Measurements from ENCODE around the gene ZNF367.

The ZNF367 gene

GRCh38 chr9:96418083-96418919, at the start of gene ZNF367:
Gene ZNF367 (minus strand): TSS chr9:96418370. CDS start chr9:96418032, 338 bp downstream.
- DNase-seq (ENCODE audit: low spot score): peak; percentile 95

- DNase-seq (ENCODE audit: low spot score): no peak
Measured at GRCh38 chr9:96467784-96468183, 49.6 kb upstream of the ZNF367 start.

- DNase-seq (ENCODE audit: low spot score): no peak
Measured at GRCh38 chr9:96464426-96464825, 46.3 kb upstream of the ZNF367 start.

- no peak for DNase-seq (ENCODE audit: low spot score)
Measured at GRCh38 chr9:96462541-96462940, 44.4 kb upstream of the ZNF367 start.

GRCh38 chr9:96461336-96461735, 43.2 kb upstream of the ZNF367 start:
- DNase-seq (ENCODE audit: low spot score): no peak

GRCh38 chr9:96460882-96461281, 42.7 kb upstream of the ZNF367 start:
- DNase-seq (ENCODE audit: low spot score): no peak

GRCh38 chr9:96460470-96460869, 42.3 kb upstream of the ZNF367 start:
- no peak for DNase-seq (ENCODE audit: low spot score)

GRCh38 chr9:96459268-96460007, 41.3 kb upstream of the ZNF367 start:
- no peak for DNase-seq (ENCODE audit: low spot score)

GRCh38 chr9:96458226-96458625, 40.1 kb upstream of the ZNF367 start:
- DNase-seq (ENCODE audit: low spot score): no peak

GRCh38 chr9:96457266-96457665, 39.1 kb upstream of the ZNF367 start:
- DNase-seq (ENCODE audit: low spot score): no peak

GRCh38 chr9:96453625-96454024, 35.5 kb upstream of the ZNF367 start:
- no peak for DNase-seq (ENCODE audit: low spot score)

- peak; percentile 30 for DNase-seq (ENCODE audit: low spot score)
Measured at GRCh38 chr9:96450613-96451528, 32.7 kb upstream of the ZNF367 start.

- DNase-seq (ENCODE audit: low spot score): peak; percentile 99
Measured at GRCh38 chr9:96449845-96450612, 31.9 kb upstream of the ZNF367 start, which contains the start of gene HABP4. Gene HABP4 (plus strand): TSS chr9:96450169. CDS start chr9:96450280, 111 bp downstream.

GRCh38 chr9:96449523-96449844, 31.3 kb upstream of the ZNF367 start:
- no peak for DNase-seq (ENCODE audit: low spot score)

- no peak for DNase-seq (ENCODE audit: low spot score)
Measured at GRCh38 chr9:96448546-96449170, 30.5 kb upstream of the ZNF367 start.

- DNase-seq (ENCODE audit: low spot score): no peak
Measured at GRCh38 chr9:96447406-96447805, 29.2 kb upstream of the ZNF367 start.

GRCh38 chr9:96442491-96442890, 24.3 kb upstream of the ZNF367 start:
- DNase-seq (ENCODE audit: low spot score): no peak

- DNase-seq (ENCODE audit: low spot score): peak; percentile 11
Measured at GRCh38 chr9:96441798-96442445, 23.8 kb upstream of the ZNF367 start.

GRCh38 chr9:96440671-96441199, 22.6 kb upstream of the ZNF367 start:
- DNase-seq (ENCODE audit: low spot score): no peak

- DNase-seq (ENCODE audit: low spot score): no peak
Measured at GRCh38 chr9:96437454-96437853, 19.3 kb upstream of the ZNF367 start.

Measured in germinal center (tissue), 1 donor.